ENCODE data around the gene LAMA2. TPM values are rescaled to one million over a fixed set of nuclear protein-coding genes. Genes with fewer than 3 reads are reported as not detected.

The LAMA2 gene
- total RNA-seq, 1 experiment from 2014 or later = 8.2 TPM

- Histone ChIP-seq H3K4me3 (replicated peaks in 1 of 2; ENCODE audit: low read depth in 1 of 2, low read length in 2 of 2) (no peak overlapping the region), H3K4me1 (ENCODE audit: control insufficient read depth in 1 of 2, insufficient read depth in 2 of 2, low read length in 2 of 2) (peaks cover 31 to 46% of the 10 kb centered on the region in 2 experiments), H2AFZ (ENCODE audit: low read depth, low read length, poor library complexity, severe bottlenecking) (peak overlapping the region; percentile 50), H3K79me2 (ENCODE audit: insufficient read depth, low read length) (no peaks in the 10 kb centered on the region), H3K9ac (ENCODE audit: low read length) (peak overlapping the region; percentile 15), H3K9me3 (ENCODE audit: control insufficient read depth in 1 of 2, insufficient read depth in 1 of 2, low read depth in 1 of 2, low read length in 2 of 2) (no peaks in the 10 kb centered on the region), H3K9me2 (ENCODE audit: insufficient read depth) (no peaks in the 10 kb centered on the region), H3K27me3 (ENCODE audit: insufficient read depth, low read length) (no peaks in the 10 kb centered on the region), H4K20me1 (ENCODE audit: insufficient read depth) (no peaks in the 10 kb centered on the region), H3K4me2 (ENCODE audit: low read length) (peak overlapping the region; percentile 29), H3K27ac (ENCODE audit: low read depth, low read length) (peak overlapping the region; percentile 77), H3K36me3 (ENCODE audit: control insufficient read depth in 1 of 2, insufficient read depth in 2 of 2, low read length in 2 of 2) (no peaks in the 10 kb centered on the region)
- intact Hi-C loops (cut with micrococcal nuclease) = no loop called here
- ChIA-PET CTCF (no interaction called here), POLR2A (no interaction called here), RAD21 (ENCODE audit: low non-redundant PET in 1 of 2, low total read pairs in 2 of 2, uncharacterized antibody in 2 of 2, unreplicated experiment in 2 of 2) (no interaction called here)
- DNase-seq (ENCODE audit: low read depth, low spot score) = no peak
- no peak for ATAC-seq
- TF ChIP-seq CTCF (IDR thresholded peaks at IDR 0.05 in 2 of 3, conservative IDR thresholded peaks at IDR 0.05 in 1 of 3; ENCODE audit: borderline replicate concordance in 1 of 3, insufficient read depth in 1 of 3, low read depth in 2 of 3, low read length in 2 of 3) (no peak), POLR2AphosphoS5 (IDR thresholded peaks at IDR 0.05; ENCODE audit: low read depth, low read length) (no peak), SP1 (IDR thresholded peaks at IDR 0.05; ENCODE audit: low read depth) (no peak), FOSL1 (IDR thresholded peaks at IDR 0.05; ENCODE audit: low read depth) (no peak), CEBPB (IDR thresholded peaks at IDR 0.05; ENCODE audit: low read depth) (no peak), CBX3 (IDR thresholded peaks at IDR 0.05; ENCODE audit: low read depth) (no peak), ZFX (IDR thresholded peaks at IDR 0.05) (no peak), TCF7L2 (IDR thresholded peaks at IDR 0.05; ENCODE audit: borderline replicate concordance, extremely low read depth, insufficient read depth, insufficient read length) (no peak), ATF3 (IDR thresholded peaks at IDR 0.05) (no peak), SIN3A (IDR thresholded peaks at IDR 0.05; ENCODE audit: low read depth) (no peak), ELF1 (IDR thresholded peaks at IDR 0.05; ENCODE audit: borderline replicate concordance, low read depth) (no peak), SRF (IDR thresholded peaks at IDR 0.05; ENCODE audit: low read depth) (no peak), YY1 (IDR thresholded peaks at IDR 0.05; ENCODE audit: extremely low read depth, insufficient replicate concordance, low read depth, low read length) (no peak), POLR2A (IDR thresholded peaks at IDR 0.05; ENCODE audit: borderline replicate concordance, extremely low read depth, insufficient read depth, insufficient read length) (no peak), RAD21 (IDR thresholded peaks at IDR 0.05; ENCODE audit: low read depth) (no peak)
- no TSS peak for BruUV-seq (replicated peaks)
Measured at GRCh38 chr6:129181001-129181400, 298.1 kb downstream of the LAMA2 start.
